Lower leg skin (tissue), 4 donors: ENCODE results near the gene BMP6. TPM values are rescaled to one million over a fixed set of nuclear protein-coding genes. Genes with fewer than 3 reads are reported as not detected.
A peak's percentile ranks its signal among the peaks of the same experiment; 100 is the strongest.

Experiments used
- DNase-seq, 2 donors: peaks; one replicate each; pipeline ENCODE4 v3.0.0-alpha.2; 2019; ENCODE audit warnings: low spot score in 2 of 2
- H3K4me3 ChIP-seq: fragments of 200-600 bp; sonication (generic); 2 replicates; pipeline ENCODE4 v1.5.1; 2017; ENCODE audit warnings: mild to moderate bottlenecking, low read depth; ENCODE audit not compliant: poor library complexity, severe bottlenecking
- POLR2A ChIP-seq, 2 donors: fragments of 450-650 bp; IDR thresholded peaks; one replicate each; pipeline ENCODE4 v1.6.1; 2016 to 2017; ENCODE audit warnings: antibody characterized with exemption in 2 of 2, mild to moderate bottlenecking in 1 of 2, moderate library complexity in 1 of 2
- WGBS, 2 donors: methylation state at CpG; one replicate each; pipeline ENCODE4 v1.1.5; 2018; 5-methylcytosine and 5-hydroxymethylcytosine counted together
- intact Hi-C: fragments of 100-400 bp; cut with DNase I; formaldehyde crosslinking; loops from one replicate; pipeline ENCODE4 v1.15.0; 2023; ENCODE audit warnings: low total_unique reads
- total RNA-seq, 4 donors: library from RNA; depleted of rRNA; stranded (reverse); fragments of >200 nt; gene quantifications; one replicate each; pipeline ENCODE4 v1.1.0, GENCODE V29; 2016
- TF ChIP-seq, protein P1 (sequence below), 3 donors: fragments of 450-650 bp; IDR thresholded peaks; one replicate each; pipeline ENCODE4 v1.5.1; 2016; ENCODE audit warnings: antibody characterized with exemption in 3 of 3, mild to moderate bottlenecking in 3 of 3, moderate library complexity in 2 of 3

BMP6 gene
- total RNA-seq, 4 donors from 2014 or later: 1.7 to 11.2 (median 6.2) TPM

DNA sequence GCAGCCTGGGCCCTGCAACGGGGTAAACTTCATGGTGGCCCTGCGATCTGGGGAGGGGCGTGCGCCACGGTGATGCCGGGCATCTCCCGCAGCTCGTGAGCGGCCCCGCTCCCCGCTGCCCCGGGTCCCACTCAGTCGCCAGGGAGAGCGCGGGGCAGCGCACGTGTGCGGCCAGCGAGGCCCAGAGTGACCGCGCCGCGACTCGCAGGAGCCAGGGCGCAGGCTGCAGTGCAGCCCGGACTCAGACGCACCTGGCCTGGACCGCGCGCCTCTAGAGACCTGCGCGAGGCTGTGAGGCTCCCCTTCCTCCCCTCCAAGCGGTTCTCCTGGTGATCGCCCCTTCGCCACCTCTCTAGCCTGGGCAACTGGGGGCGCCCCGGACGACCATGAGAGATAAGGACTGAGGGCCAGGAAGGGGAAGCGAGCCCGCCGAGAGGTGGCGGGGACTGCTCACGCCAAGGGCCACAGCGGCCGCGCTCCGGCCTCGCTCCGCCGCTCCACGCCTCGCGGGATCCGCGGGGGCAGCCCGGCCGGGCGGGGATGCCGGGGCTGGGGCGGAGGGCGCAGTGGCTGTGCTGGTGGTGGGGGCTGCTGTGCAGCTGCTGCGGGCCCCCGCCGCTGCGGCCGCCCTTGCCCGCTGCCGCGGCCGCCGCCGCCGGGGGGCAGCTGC, 652 bp downstream of the BMP6 start:
- DNase-seq: no peak
- TF ChIP-seq, protein P1, sequence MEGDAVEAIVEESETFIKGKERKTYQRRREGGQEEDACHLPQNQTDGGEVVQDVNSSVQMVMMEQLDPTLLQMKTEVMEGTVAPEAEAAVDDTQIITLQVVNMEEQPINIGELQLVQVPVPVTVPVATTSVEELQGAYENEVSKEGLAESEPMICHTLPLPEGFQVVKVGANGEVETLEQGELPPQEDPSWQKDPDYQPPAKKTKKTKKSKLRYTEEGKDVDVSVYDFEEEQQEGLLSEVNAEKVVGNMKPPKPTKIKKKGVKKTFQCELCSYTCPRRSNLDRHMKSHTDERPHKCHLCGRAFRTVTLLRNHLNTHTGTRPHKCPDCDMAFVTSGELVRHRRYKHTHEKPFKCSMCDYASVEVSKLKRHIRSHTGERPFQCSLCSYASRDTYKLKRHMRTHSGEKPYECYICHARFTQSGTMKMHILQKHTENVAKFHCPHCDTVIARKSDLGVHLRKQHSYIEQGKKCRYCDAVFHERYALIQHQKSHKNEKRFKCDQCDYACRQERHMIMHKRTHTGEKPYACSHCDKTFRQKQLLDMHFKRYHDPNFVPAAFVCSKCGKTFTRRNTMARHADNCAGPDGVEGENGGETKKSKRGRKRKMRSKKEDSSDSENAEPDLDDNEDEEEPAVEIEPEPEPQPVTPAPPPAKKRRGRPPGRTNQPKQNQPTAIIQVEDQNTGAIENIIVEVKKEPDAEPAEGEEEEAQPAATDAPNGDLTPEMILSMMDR (IDR thresholded peaks at IDR 0.05): no peak
- TF ChIP-seq POLR2A (IDR thresholded peaks at IDR 0.05): no peak
- intact Hi-C loops: loop anchor here (5.0 kb wide), 1 partner anchor 336 kb away; the partner anchor contains the start of gene BLOC1S5
- 1 to 3% methylated on average over 17 to 51 of the region's 73 CpGs for WGBS, 2 donors
- peak overlapping the region; percentile 28 for H3K4me3 ChIP-seq

DNA sequence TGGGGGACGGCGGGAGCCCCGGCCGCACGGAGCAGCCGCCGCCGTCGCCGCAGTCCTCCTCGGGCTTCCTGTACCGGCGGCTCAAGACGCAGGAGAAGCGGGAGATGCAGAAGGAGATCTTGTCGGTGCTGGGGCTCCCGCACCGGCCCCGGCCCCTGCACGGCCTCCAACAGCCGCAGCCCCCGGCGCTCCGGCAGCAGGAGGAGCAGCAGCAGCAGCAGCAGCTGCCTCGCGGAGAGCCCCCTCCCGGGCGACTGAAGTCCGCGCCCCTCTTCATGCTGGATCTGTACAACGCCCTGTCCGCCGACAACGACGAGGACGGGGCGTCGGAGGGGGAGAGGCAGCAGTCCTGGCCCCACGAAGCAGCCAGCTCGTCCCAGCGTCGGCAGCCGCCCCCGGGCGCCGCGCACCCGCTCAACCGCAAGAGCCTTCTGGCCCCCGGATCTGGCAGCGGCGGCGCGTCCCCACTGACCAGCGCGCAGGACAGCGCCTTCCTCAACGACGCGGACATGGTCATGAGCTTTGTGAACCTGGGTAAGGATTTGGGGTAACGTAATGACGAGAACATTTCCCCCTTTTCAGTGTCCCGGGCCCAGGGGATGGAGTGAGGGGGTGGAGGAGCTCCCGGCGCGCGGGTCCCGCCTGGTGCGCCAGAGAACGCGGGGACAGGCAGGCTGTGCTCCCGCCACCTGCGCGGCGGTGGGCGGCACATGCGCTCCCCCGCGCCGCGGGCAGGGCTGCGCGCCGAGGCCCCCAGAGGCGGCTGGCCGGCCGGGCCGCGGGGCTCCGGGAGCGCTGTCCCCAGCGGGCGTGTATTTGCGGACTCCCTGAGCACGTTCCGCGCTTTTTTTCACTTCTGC, 1.4 kb downstream of the BMP6 start:
- TF ChIP-seq, protein P1 (IDR thresholded peaks at IDR 0.05): no peak
- TF ChIP-seq POLR2A (IDR thresholded peaks at IDR 0.05): no peak
- intact Hi-C loops: loop anchor here (5.0 kb wide), 1 partner anchor 335 kb away; the partner anchor contains the start of gene BLOC1S5
- no peak for DNase-seq
- H3K4me3 ChIP-seq: peak overlapping the region; percentile 21
- WGBS, 2 donors: 0 to 1% methylated on average over 38 to 51 of the region's 97 CpGs

DNA sequence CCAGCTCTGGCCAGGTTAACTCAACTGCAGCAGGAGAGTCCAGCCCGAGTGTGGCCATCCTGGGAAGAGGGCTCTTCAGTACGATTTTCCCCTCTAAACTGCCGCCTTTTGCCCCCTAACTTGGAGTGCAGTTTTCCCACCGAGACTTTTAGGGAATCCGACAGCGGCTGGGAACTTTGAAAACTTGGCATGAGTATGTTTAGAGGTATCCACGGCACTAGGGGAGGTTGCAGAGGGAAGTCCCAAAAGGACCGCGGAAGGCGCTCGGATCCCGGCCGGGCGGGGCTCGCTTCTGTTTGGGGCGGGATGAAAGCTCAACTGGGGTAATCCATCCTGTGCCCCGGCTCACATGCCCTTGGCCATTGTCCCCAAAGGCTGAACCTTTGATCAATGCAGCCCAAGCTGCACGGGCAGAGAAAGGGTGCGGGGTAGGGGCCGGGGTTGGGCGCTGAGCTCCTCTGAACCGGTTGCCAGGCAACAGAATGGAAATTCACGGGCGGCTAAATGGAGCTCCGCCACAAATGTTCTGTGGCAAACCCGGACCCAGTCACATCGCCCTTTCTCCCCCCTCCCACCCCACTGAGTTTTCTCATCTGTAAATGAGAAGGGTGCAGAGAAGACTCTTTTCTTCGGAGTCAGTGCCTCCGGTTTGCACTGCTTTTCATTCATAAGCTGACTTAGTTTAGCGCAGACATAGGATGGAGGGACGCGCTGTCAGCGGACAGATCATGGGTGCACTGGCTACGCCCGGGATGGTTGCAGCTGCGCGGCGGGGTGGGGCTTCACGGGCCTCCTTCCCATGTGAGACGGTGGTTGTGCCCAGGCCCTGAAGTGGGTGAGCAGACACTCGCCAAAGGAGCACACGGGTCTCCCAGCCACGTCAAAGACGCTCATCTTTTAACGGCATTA, 2.3 kb downstream of the BMP6 start:
- WGBS, 2 donors: 1% methylated on average over 44 of the region's 45 CpGs
- TF ChIP-seq, protein P1 (IDR thresholded peaks at IDR 0.05): no peak
- TF ChIP-seq POLR2A (IDR thresholded peaks at IDR 0.05): no peak
- intact Hi-C loops: loop anchor here (5.0 kb wide), 1 partner anchor 334 kb away; the partner anchor contains the start of gene BLOC1S5
- peak overlapping the region; percentile 10 for H3K4me3 ChIP-seq
- DNase-seq: no peak

DNA sequence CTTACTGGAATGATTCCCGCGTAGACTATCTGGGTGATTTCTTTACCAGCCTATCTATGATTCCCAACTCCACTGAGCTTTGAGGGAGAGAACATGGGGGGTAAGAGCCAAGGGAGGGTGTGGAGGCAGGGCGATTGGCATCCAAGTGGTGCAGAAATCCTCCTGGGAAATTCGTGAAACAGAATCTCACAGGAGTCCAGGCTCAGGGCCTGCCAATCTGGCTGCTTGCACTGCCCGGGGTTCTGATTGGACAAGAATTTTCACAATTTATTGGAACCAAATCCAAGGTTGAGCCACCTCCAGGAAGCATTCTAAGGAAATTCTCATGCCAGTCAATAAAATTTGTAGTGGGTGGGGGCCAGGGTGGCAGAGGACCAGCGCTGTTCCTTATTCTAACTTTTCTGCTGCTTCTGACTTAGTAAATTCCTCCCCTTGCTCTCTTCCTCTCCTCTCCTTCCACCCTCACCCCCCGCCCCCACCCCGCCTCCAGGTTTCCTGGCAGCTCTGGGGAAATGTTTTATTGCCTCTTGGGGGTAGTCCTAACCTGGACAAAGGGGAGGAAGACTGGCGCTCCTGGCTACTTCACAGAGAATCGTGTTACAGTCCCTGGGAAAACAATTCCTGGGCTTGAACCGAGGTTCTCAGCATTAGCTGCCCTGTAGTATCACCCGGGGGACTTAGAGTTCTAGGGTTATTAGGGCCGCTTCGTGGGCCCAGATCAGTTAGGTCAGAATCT, 3.1 kb downstream of the BMP6 start:
- TF ChIP-seq POLR2A (IDR thresholded peaks at IDR 0.05): no peak
- TF ChIP-seq, protein P1 (IDR thresholded peaks at IDR 0.05): no peak
- intact Hi-C loops: loop anchor here (5.0 kb wide), 1 partner anchor 333 kb away; the partner anchor contains the start of gene BLOC1S5
- H3K4me3 ChIP-seq: no peak overlapping the region
- no peak for DNase-seq
- WGBS, 2 donors: 42 to 45% methylated on average over 14 of the region's 14 CpGs
